Measurements from ENCODE around the gene PHLDA2.

Gene PHLDA2

DNA sequence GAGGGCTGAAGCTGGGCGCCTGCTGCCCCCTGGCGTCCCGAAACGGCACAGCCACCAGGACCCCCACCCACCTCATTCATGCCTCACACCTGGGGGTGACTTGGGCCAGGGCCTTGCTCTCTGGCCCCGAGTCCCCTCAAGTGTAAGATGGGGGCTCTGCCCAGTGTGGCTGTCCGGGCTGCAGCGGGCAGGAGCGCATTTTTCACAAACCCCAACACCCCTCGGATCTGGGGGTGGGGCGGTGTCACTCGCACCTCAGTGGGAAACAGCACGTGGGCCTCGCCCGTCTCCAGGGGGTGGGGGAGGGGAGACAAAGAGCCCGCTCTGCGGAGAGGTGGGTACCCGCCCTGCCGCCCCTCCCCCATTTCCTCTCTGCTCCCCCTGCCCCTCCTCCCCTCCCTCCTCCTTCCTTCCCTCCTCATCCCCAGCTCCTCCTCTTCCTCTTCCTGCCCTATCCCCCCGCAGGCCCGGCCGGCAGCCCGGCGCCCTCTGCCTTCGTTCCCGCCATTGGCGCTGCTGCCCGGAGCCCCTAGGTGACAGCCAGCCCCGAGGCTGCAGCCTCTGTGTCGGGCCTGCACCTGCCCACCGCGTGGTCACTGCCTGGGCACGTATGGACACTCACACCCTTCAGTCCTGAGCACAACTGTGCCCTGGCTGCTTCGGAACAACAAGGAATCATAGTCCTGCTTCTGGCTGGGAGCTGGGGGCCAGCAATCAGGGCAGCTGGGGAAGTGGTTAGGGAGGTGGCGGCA lies 36.8 kb downstream of the PHLDA2 start:
- DNase-seq, result no peak

- DNase-seq, result peak; percentile 18
Measured at GRCh38 chr11:2891326-2892214, 37.6 kb downstream of the PHLDA2 start.

GRCh38 chr11:2890466-2891294 lies 38.5 kb downstream of the PHLDA2 start:
- DNase-seq, result no peak

GRCh38 chr11:2889362-2890273 lies 39.6 kb downstream of the PHLDA2 start:
- DNase-seq, result no peak

DNA sequence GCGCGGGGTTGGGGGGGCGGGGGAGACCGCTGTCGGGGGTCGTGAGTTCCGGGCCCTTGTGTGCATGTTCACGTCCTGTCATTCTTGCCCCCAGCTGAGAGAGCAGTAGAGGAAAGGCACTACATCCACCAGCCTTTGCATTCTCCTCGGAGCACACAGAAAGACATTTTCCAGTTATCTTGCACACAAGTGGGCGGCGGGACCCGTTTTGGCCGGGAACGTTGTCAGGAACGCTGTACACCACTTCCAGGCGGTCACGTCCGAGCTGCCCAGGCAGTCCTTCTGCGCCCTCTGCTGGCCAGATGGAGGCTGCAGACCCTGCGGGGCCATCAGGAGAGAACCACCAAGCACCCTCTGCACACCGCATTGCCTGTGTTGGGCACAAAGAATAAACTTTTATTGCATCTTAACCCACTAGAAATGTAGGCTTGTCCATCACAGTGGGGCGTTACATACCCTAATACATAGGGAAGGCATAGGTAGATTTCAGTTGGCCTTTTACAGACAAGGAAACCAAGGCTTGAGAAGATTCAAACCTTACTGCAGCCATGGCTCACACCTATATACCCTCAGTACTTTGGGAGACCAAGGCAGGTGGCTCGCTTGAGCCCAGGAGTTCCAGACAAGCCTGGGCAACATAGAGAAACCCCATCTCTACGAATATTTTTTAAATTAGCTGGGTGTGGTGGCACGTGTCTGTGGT lies 40.8 kb downstream of the PHLDA2 start:
- peak; percentile 23 for DNase-seq

DNA sequence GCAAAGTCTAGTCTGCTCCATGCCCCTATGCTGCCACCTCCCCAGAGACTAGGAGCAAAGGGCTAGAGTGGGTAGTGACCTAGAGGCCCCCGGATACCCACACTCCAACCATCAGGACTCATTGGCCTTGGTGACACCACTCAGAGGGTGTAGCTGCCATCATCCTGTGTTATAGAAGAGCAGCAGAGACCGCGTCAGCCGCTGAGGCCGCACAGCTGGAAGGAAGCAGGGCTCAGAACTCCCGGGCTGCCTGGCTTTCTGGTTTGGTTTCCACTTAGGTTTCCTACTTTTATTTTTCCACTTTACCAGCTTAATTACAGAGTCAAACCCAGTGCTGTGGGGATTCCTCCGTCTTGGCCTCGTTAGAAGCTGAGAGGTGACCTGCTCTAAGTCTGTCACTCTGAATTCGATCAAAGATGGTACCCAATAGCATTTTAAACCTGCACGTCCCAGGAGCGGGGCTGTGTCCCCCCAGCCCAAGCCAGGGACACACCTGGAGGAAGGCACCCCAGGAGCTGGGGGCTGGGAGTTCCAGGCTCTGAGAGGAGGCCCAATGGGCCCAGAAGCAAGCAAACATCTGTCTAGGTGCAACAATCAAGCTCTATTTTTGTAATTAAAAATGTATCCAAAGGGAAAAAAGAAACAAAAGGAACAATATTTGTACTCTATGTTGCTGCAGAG lies 41.6 kb downstream of the PHLDA2 start:
- no peak for DNase-seq

DNA sequence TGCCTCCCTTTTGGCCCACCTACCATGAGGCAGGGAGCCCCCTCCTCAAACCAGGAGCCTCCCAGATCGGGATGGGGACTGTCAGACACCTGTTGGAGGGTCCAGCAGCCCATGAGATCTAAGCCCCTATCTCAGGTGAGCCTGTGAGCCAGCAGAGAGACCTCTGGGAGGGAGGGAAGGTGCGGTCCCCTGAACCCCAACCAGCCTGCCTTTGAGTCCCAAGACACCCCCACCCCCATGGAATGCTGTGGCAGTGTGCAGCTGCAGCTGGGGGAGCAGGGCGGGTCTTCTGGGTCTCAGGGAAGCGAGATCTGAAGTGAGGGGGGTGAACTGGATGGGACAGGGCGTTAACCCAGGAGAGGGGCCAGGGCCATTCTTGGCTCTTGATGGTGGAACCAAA lies 42.3 kb downstream of the PHLDA2 start:
- no peak for DNase-seq

GRCh38 chr11:2886191-2886894 lies 42.9 kb downstream of the PHLDA2 start:
- DNase-seq, result no peak

GRCh38 chr11:2885678-2886081 lies 43.5 kb downstream of the PHLDA2 start, which contains the start of gene CDKN1C:
Gene CDKN1C, minus strand, starts transcription at chr11:2885775. Its CDS starts 319 bp downstream, at chr11:2885456.
- DNase-seq, result peak; percentile 2

GRCh38 chr11:2885017-2885677 lies 44.1 kb downstream of the PHLDA2 start:
- DNase-seq, result no peak

GRCh38 chr11:2883979-2884815 lies 45.0 kb downstream of the PHLDA2 start:
- no peak for DNase-seq

GRCh38 chr11:2883640-2883978 lies 45.6 kb downstream of the PHLDA2 start:
- no peak for DNase-seq

DNA sequence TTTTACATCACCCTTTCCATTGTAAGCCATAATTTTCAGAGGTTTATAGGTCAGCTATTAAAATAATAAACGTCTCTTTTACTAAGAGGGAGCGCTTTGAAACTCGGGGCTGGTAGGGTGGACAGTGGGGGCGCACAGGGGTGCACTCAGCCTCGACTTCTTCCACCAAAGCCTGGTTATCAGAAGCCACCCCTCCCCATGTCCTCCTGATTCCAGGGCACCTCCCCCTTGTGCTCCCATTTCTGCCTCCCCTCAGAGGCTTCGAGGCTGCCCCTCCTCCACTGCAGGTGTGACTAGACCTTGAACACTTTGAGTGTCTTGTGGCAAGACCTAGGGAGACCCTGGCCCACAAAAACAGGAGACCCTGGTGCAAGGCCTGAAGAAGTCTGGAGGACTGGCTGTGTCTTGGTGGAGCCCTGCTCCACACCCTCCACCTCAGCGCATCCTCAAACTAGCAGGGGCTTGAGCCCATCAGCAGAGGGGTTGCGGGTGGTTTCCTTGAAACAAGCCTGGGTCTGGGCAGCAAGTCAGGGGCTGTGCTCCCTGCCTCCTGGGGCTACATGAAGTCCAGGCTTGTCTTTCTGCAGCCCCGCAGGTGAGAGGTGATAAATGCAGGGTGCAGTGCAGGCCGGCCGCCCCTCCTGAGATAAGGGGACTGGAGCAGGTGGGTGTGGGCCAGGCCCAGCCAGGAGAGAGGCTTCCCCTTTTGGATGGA lies 46.7 kb downstream of the PHLDA2 start:
- DNase-seq, result no peak

DNA sequence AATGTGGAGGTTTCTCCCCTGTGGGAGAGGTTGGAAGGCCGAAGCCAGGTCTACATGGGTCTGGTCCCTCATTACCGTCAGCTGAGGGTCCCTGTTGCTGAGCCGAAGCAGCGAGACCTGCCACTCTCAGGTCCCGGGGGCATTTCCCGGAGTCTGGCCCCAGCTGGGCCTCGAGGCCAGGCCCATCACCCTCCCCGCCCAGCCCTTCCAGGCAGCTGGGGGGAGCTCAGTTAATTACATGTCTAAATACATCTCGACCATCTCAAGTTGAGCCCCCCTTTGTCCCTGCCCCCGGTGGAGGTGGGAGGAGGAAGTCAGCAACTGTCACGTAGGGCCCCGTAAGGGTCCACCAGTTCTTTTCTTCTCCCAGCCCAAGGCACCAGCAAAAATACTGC lies 47.2 kb downstream of the PHLDA2 start:
- DNase-seq, result no peak

GRCh38 chr11:2881076-2881980 lies 47.9 kb downstream of the PHLDA2 start:
- DNase-seq, result no peak

DNA sequence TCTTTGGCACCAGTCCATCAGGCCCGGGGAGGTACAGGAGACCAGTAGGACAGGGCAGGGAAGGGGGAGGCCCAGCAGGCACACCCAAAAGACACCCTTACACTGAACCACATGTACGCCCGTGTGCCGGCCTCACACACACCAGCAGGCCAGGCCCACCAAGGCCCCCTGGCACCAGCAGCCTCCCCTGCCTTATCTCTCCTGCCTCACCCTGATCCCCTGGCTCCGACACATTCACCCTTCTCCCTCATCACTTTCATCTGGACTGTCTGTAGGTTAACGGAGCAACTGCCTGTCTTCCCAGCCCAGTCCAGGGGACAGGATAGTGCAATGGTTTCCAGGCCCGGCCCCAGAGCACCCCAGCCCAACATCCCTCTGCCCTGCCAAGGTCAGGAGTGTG lies 48.6 kb downstream of the PHLDA2 start:
- no peak for DNase-seq

- DNase-seq, result no peak
Measured at GRCh38 chr11:2878782-2879181, 50.4 kb downstream of the PHLDA2 start.

Measured in NCI-H2081 treated with DMSO at 0.1 percent for 48 hours (cell line).